ENCODE data around the gene JMJD1C. TPM values are rescaled to one million over a fixed set of nuclear protein-coding genes. Genes with fewer than 3 reads are reported as not detected.

JMJD1C gene
- total and polyA plus RNA-seq, 12 donors = 36.0 to 124 (median 57.2) TPM

DNA sequence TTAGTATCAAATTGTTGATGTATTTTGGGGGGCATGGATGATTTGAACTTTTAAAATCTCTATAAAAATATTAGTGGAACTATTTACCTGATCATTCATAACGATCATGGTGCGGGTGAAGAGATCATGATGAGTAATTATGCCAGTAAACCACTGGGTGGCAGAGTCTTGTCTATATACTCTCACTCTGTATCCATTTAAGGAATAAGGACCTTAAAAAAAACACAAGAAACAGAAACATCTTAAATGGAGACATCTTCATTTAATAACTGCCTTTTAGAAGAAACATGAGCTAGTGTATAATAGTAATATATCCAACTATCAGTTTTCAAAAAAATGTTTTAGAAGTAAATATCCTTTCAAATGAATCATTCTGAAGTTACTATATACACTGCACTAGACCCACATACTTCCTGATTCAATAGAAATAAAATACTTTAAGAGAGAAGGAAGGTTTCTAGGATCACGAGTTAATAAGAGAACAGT is 248.6 kb downstream of the JMJD1C start:
- WGBS, 4 donors = 8 to 11% (median 9%) methylated on average over 3 of the region's 3 CpGs
- peaks cover 0 to 37% of the 10 kb centered on the region in 2 donors for H3K4me1 ChIP-seq (replicated peaks in 1 of 2)
- intact Hi-C loops (cut with DNase I) = loop anchor here in 1 of 2 donors (10.0 kb wide), 2 partner anchors 48 to 248 kb away; partner anchors contain the start of gene JMJD1C
- H3K4me3 ChIP-seq = no peak overlapping the region
- peak in 1 of 7 donors; percentile 29 for DNase-seq
- peaks cover 0 to 16% of the 10 kb centered on the region in 2 donors for H3K36me3 ChIP-seq (replicated peaks in 1 of 2)
- H3K27ac ChIP-seq = no peak overlapping the region
- H3K27me3 ChIP-seq = no peaks in the 10 kb centered on the region
- H3K9me3 ChIP-seq (replicated peaks in 1 of 3) = no peaks in the 10 kb centered on the region
- TF ChIP-seq POLR2A (IDR thresholded peaks at IDR 0.05) = no peak
- TF ChIP-seq, protein P1, sequence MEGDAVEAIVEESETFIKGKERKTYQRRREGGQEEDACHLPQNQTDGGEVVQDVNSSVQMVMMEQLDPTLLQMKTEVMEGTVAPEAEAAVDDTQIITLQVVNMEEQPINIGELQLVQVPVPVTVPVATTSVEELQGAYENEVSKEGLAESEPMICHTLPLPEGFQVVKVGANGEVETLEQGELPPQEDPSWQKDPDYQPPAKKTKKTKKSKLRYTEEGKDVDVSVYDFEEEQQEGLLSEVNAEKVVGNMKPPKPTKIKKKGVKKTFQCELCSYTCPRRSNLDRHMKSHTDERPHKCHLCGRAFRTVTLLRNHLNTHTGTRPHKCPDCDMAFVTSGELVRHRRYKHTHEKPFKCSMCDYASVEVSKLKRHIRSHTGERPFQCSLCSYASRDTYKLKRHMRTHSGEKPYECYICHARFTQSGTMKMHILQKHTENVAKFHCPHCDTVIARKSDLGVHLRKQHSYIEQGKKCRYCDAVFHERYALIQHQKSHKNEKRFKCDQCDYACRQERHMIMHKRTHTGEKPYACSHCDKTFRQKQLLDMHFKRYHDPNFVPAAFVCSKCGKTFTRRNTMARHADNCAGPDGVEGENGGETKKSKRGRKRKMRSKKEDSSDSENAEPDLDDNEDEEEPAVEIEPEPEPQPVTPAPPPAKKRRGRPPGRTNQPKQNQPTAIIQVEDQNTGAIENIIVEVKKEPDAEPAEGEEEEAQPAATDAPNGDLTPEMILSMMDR (IDR thresholded peaks at IDR 0.05) = peak; percentile 50 to 86 (median 74)

DNA sequence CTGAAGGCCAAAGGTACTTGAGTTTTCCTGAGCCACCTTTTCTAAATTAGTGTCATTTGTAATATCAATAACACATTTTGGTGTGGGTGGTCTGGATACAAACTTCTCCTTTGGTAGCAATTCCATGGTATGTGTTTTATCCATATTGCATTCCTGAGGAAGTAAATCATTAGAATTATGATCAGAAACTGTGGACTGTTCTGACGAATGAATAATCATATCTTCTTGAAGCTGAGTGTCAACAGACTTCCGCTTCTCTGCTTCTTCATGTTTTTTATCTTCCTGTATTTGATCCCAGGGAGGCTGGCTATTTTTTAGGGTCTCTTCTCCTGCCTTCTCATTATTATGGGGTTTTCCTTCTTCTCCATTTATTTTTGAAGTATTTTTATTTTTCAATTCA is 251.2 kb downstream of the JMJD1C start:
- H3K27me3 ChIP-seq = no peaks in the 10 kb centered on the region
- H3K4me1 ChIP-seq (replicated peaks in 1 of 2) = peaks cover 0 to 55% of the 10 kb centered on the region in 2 donors
- H3K36me3 ChIP-seq (replicated peaks in 1 of 2) = peaks cover 0 to 16% of the 10 kb centered on the region in 2 donors
- H3K4me3 ChIP-seq = no peak overlapping the region
- no peaks in the 10 kb centered on the region for H3K9me3 ChIP-seq (replicated peaks in 1 of 3)
- WGBS, 4 donors = 47 to 60% (median 53%) methylated on average over 2 of the region's 2 CpGs
- intact Hi-C loops (cut with DNase I) = loop anchor here in 1 of 2 donors (10.0 kb wide), 2 partner anchors 50 to 250 kb away; partner anchors contain the start of gene JMJD1C
- DNase-seq = no peak
- peak overlapping the region in 1 of 5 donors; percentile 56 for H3K27ac ChIP-seq
- no peak for TF ChIP-seq POLR2A (IDR thresholded peaks at IDR 0.05)
- TF ChIP-seq, protein P1 (IDR thresholded peaks at IDR 0.05) = no peak

DNA sequence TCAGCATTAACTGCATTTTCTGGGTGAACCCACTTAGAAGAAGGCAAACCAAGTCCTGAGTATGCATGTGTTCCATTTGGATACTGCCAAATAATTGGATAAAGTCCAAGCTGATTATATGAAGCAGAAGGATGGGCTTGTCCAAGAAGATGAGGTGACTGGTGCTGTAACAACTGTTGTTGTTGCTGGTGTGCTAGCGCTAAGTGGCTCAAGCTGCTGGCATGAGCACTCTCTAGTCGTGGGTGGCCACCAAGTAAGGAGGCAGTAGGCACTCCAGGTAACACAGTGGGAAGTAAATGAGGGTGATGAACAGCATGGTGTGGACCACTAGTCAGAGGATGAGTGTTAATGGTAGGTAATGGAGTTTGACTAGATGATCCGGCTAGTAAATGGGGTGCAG is 252.3 kb downstream of the JMJD1C start:
- Histone ChIP-seq H3K4me1 (replicated peaks in 1 of 2) (peaks cover 0 to 56% of the 10 kb centered on the region in 2 donors), H3K9me3 (replicated peaks in 1 of 3) (no peaks in the 10 kb centered on the region), H3K4me3 (no peak overlapping the region), H3K36me3 (replicated peaks in 1 of 2) (peaks cover 0 to 16% of the 10 kb centered on the region in 2 donors), H3K27me3 (no peaks in the 10 kb centered on the region), H3K27ac (no peak overlapping the region)
- DNase-seq = no peak
- 90 to 93% (median 91%) methylated on average over 3 of the region's 3 CpGs for WGBS, 4 donors
- no peak for TF ChIP-seq POLR2A (IDR thresholded peaks at IDR 0.05)
- TF ChIP-seq, protein P1 (IDR thresholded peaks at IDR 0.05) = no peak
- intact Hi-C loops (cut with DNase I) = loop anchor here in 1 of 2 donors (10.0 kb wide), 2 partner anchors 51 to 251 kb away; partner anchors contain the start of gene JMJD1C

DNA sequence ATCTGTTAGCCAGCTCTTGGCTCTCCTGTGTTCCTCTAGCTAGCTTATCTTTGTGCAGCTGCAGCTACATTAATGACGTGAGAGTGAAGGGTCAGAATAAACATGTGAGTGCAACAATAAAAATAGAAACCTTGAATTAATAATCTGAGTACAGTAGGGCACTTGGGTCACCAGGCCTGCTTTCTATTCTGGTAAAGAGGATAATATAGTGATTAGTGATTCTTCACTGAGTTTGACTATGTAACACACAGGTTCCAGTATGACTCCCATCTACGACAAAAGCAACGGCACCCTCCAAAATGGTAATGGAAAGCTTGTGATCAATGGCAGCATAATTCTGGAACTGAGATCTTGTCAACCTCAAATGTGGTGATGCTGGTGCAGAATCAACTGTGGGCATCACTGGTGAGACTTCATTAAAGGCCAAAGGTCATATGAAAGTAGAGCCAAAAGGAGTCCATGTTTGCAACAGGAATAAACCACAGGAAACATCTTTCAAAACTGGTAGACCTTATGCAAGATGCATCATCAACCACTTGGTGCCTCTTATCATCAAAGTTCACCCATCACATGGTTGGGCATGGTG is 255.1 kb downstream of the JMJD1C start:
- no peak overlapping the region for H3K4me3 ChIP-seq
- WGBS, 4 donors = 52 to 60% (median 56%) methylated on average over 3 of the region's 3 CpGs
- H3K36me3 ChIP-seq (replicated peaks in 1 of 2) = peaks cover 0 to 16% of the 10 kb centered on the region in 2 donors
- no peak for DNase-seq
- no peaks in the 10 kb centered on the region for H3K27me3 ChIP-seq
- intact Hi-C loops (cut with DNase I) = loop anchor here in 1 of 2 donors (10.0 kb wide), 2 partner anchors 54 to 254 kb away; partner anchors contain the start of gene JMJD1C
- H3K9me3 ChIP-seq (replicated peaks in 1 of 3) = no peaks in the 10 kb centered on the region
- no peak overlapping the region for H3K27ac ChIP-seq
- TF ChIP-seq, protein P1 (IDR thresholded peaks at IDR 0.05) = no peak
- TF ChIP-seq POLR2A (IDR thresholded peaks at IDR 0.05) = no peak
- H3K4me1 ChIP-seq (replicated peaks in 1 of 2) = peaks cover 18 to 68% of the 10 kb centered on the region in 2 donors

Measured in adrenal gland (tissue), 12 donors.